GM10266 (cell line): ENCODE measurements around the gene ERF.
A peak's percentile ranks its signal among the peaks of the same experiment; 100 is the strongest.

Source experiments
- DNase-seq: peaks from one replicate; pipeline ENCODE4 v3.0.0; 2012; ENCODE audit errors: extremely low spot score
- CTCF ChIP-seq: IDR thresholded peaks from 2 replicates; pipeline ENCODE4 v1.5.1; 2012; ENCODE audit warnings: mild to moderate bottlenecking, low read depth; ENCODE audit not compliant: control insufficient read depth, insufficient read depth; ENCODE audit errors: missing control alignments

Gene ERF

DNA sequence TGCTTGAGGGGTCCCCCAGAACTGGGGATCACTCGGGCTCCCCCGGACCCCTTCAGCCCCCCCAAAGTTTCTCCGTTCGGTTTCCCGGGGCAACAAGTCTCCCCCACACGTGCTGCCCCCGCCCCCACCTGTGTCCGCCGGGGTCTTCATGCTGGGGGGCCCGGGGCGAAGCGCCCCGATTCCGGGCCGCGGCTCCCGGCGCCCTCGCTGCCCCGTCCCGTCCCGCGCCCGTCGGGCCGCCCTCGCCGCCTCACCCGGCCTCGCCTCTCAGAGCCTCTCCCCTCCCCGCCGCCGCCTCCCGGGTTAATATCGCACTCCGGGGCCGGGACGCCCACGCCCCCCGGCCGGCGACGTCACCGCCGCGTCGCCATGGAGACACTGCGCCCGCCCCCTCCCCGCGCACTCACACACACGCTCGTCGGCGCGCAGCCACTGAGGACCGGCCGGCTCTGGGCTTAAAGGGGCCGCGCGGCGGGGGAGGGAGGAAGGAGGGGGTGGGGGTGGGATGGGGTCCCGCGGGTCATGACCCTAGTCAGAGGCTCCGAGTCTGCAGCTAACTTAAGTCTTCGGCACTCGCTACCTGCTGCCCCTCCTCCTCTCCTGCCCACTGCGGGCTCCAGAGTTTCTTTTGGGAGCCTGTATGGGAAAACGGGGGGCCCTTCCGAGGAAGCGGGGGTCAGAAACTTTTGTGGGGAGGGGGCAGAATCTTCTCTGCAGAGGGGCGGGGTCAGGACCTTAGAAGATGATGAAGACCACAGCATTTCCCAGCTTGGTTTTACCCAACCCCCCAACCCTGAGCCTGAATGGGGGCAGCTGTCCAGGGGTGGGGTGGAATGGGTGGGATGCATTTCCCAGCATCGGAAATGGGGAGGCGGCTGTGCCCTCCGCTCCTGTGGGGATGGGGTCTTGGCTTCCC lies at the start of gene ERF:
TSS of gene ERF (minus strand) at position 279 of the 916 bp plus-strand sequence. CDS start at position 150, 129 bp downstream.
- TF ChIP-seq CTCF, result no peak
- peak; percentile 98 for DNase-seq

GRCh38 chr19:42303876-42304275 lies 48.9 kb upstream of the ERF start:
- no peak for DNase-seq
- TF ChIP-seq CTCF, result no peak

GRCh38 chr19:42303101-42303464 lies 48.2 kb upstream of the ERF start:
- no peak for TF ChIP-seq CTCF
- DNase-seq, result no peak

DNA sequence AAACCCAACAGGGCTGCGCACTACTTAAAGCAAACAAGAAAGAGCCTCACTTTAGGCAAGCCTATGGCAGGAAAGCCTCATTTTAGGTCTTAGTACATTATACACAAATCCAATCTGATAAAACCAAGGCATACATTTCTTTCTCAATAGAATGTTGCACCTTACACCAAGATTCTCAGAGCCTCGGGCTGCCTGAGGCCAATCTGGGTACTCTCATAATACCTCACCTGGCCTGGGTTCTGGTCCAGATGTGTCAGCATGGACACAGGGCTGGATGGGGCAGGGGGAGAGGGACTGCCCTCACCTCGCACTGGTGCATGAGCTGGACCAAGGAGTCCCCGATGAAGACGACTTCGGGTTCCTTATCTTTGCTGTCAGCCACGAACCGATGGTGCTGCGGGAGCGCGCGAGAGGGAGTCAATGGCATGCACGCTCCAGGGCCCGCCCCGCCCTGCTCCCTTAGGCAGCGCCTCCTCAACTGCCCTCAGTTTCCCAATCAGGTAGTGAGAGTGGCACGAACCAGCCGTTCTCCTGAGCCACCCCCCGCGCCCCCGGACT lies 46.8 kb upstream of the ERF start, which contains the start of gene PRR19:
TSS of gene PRR19 (plus strand) at position 487 of the 558 bp plus-strand sequence. CDS start 7,453 bp downstream, outside the sequence.
- no peak for TF ChIP-seq CTCF
- peak; percentile 21 for DNase-seq

DNA sequence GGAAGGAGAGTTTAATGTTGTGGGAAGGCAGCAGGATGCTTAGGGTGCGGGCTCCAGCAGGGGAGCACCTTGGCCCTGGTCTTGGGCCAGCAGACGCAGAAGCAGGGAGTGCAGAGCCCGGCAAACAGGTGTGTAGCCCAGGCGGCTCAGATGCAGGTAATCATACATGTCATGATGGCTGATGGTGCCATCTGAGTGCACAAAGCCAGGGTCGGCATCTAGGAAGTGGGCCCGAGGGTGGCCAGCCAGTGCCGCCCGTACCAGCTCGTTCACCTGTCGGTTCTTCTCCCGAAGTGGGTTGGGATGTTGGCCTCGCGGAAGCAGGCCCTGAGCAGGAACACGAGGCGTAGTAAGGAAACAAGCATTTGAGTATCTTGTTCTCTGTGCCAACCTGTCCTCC lies 42.1 kb upstream of the ERF start:
- no peak for DNase-seq
- no peak for TF ChIP-seq CTCF

GRCh38 chr19:42295831-42296525 lies 41.0 kb upstream of the ERF start:
- DNase-seq, result peak; percentile 89
- peak; percentile 97 for TF ChIP-seq CTCF

DNA sequence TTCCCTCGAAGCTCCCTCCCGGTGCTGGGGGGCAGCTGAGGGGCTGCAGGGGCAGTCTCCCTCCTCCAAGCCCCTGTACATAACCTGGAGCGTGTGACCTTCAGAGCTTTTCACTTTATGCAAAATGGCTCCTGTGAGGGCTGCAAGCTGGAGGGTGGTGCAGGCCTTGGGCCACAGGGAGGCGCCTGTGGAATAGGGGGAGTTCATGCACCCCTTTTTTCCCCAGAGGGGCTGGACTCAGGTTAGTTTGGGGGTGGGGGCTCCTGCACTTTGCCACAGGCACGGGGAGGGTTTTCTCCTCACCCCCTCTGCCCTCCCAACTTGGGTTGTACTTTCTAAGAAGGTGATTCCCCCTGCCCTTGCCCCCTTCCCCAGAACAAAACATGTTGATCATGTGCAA lies 40.4 kb upstream of the ERF start:
- no peak for TF ChIP-seq CTCF

More for the DNA sequence above, 40.4 kb upstream of the ERF start:
- DNase-seq, result no peak
